GM12873 (cell line): ENCODE measurements around the gene PRKN.

Source experiments
- CTCF ChIP-seq: IDR thresholded peaks from 2 replicates; pipeline ENCODE4 v1.5.1; 2012; ENCODE audit warnings: low read depth, mild to moderate bottlenecking, moderate library complexity, low read length, control low read depth; ENCODE audit not compliant: insufficient read depth; ENCODE audit errors: missing control alignments

Gene PRKN

GRCh38 chr6:161554883-161555282 is 1172.7 kb downstream of the PRKN start:
- no peak for TF ChIP-seq CTCF

- no peak for TF ChIP-seq CTCF
These were observed 1177.5 kb downstream of the PRKN start for GRCh38 chr6:161549977-161550655.

GRCh38 chr6:161548713-161549296 is 1178.8 kb downstream of the PRKN start:
- TF ChIP-seq CTCF = no peak

- TF ChIP-seq CTCF = no peak
These were observed 1179.9 kb downstream of the PRKN start for GRCh38 chr6:161547617-161548016.

GRCh38 chr6:161546632-161547031 is 1180.9 kb downstream of the PRKN start:
- no peak for TF ChIP-seq CTCF

GRCh38 chr6:161545741-161546140 is 1181.8 kb downstream of the PRKN start:
- no peak for TF ChIP-seq CTCF

- TF ChIP-seq CTCF = no peak
These were observed 1182.6 kb downstream of the PRKN start for GRCh38 chr6:161544801-161545480.
